Astrocyte (in vitro differentiated cells and primary cell): ENCODE data around the gene FKBP1B.

Experiments used
- EZH2 ChIP-seq: IDR thresholded peaks from 2 replicates; pipeline ENCODE4 v1.6.1; 2012; ENCODE audit warnings: mild to moderate bottlenecking, low read length, inconsistent platforms; ENCODE audit not compliant: insufficient read depth
- TF ChIP-seq, protein P1 (sequence below): IDR thresholded peaks from 2 replicates; pipeline ENCODE4 v1.5.1; 2011; ENCODE audit warnings: low read depth, mild to moderate bottlenecking, inconsistent platforms, low read length, moderate library complexity; ENCODE audit not compliant: insufficient read depth

DNA sequence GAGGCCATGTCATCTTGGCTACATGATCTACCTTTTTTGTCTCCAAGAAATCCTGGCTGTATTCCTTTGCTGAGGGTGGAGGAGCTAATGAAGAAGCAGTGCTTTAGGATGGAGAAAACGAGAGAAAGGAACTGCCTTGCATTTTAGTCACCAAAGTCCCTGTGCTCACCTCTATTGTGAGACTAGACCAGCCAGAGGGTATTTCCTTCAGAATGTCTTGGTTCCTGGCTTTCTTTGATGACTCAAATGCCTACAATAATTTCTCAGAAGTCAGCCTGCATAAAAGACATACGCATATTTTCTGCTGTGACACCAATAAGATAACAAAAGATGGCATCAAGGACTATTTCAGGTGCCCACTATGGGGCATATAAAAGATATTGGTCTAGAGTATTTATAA lies 15.8 kb downstream of the FKBP1B start:
- TF ChIP-seq, protein P1, sequence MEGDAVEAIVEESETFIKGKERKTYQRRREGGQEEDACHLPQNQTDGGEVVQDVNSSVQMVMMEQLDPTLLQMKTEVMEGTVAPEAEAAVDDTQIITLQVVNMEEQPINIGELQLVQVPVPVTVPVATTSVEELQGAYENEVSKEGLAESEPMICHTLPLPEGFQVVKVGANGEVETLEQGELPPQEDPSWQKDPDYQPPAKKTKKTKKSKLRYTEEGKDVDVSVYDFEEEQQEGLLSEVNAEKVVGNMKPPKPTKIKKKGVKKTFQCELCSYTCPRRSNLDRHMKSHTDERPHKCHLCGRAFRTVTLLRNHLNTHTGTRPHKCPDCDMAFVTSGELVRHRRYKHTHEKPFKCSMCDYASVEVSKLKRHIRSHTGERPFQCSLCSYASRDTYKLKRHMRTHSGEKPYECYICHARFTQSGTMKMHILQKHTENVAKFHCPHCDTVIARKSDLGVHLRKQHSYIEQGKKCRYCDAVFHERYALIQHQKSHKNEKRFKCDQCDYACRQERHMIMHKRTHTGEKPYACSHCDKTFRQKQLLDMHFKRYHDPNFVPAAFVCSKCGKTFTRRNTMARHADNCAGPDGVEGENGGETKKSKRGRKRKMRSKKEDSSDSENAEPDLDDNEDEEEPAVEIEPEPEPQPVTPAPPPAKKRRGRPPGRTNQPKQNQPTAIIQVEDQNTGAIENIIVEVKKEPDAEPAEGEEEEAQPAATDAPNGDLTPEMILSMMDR, result no peak
- TF ChIP-seq EZH2, result no peak
